Activated naive CD4-positive, alpha-beta T cell treated with anti-CD3 and anti-CD28 coated beads, Interleukin-2, amount 50 U/mL, for 24 hours (primary cell): ENCODE measurements around the gene CDH16.

ENCODE experiments used
- H3K27ac Mint-ChIP-seq: one replicate; pipeline ENCODE4 v1.8.0; 2021; ENCODE audit warnings: mild to moderate bottlenecking, mixed read lengths
- H3K27me3 Mint-ChIP-seq: one replicate; pipeline ENCODE4 v1.8.0; 2021; ENCODE audit warnings: mixed read lengths
- H3K36me3 Mint-ChIP-seq: one replicate; pipeline ENCODE4 v1.8.0; 2021; ENCODE audit warnings: mixed read lengths
- H3K4me1 Mint-ChIP-seq: one replicate; pipeline ENCODE4 v1.8.0; 2021; ENCODE audit warnings: mixed read lengths
- H3K4me3 Mint-ChIP-seq: one replicate; pipeline ENCODE4 v1.8.0; 2021; ENCODE audit warnings: mild to moderate bottlenecking, mixed read lengths
- H3K9me3 Mint-ChIP-seq: one replicate; pipeline ENCODE4 v1.8.0; 2021; ENCODE audit warnings: mixed read lengths

CDH16 gene

GRCh38 chr16:66925322-66925840 lies 6.7 kb upstream of the CDH16 start, which contains the start of gene RRAD:
RRAD (minus strand) TSS chr16:66925535; CDS start chr16:66925179, 356 bp downstream.
- peaks cover 15% of the 10 kb centered on the region for H3K27me3 Mint-ChIP-seq
- H3K4me1 Mint-ChIP-seq = peaks cover 7% of the 10 kb centered on the region
- H3K36me3 Mint-ChIP-seq = no peaks in the 10 kb centered on the region
- no peaks in the 10 kb centered on the region for H3K9me3 Mint-ChIP-seq
- H3K4me3 Mint-ChIP-seq = peak within 1 kb of the TSS; percentile 73
- peak within 1 kb of the TSS; percentile 35 for H3K27ac Mint-ChIP-seq

DNA sequence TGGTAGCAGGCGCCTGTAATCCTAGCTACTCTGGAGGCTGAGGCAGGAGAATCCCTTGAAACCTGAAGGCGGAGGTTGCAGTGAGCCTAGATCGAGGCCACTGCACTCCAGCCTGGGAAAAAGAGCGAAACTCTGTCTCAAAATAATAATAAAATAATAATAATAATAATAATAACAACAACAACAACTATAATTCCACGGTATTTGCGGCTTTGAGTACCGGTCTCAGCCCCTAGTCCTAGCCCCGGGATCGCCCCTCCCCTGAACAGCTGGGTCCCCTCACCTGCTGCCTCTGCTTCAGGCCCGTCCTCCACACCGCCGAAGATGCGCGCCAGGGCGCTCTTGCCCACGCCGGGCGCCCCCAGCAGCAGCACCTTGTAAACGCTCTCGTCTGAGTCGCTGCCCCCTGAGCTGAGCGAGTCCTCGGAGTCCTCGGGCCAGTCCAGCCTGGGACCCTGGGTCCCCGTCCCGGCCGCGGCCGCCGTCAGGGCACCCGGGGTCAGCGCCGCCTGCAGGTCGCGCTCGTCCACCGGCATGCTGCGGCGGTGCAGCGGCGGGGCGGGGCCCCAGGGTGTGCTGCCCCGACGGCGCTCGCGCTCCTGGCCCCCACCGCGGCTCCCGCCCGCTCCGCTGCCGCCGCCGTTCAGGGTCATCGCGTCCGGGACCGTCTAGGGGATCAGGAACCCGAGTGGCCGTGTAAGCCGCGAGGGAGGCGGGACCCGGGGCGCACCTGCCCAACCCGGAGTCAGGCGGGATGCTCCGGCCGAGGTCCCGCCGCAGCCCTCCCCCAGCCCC lies 6.0 kb upstream of the CDH16 start:
- H3K4me1 Mint-ChIP-seq = peaks cover 7% of the 10 kb centered on the region
- H3K27ac Mint-ChIP-seq = no peak overlapping the region
- H3K36me3 Mint-ChIP-seq = no peaks in the 10 kb centered on the region
- peaks cover 15% of the 10 kb centered on the region for H3K27me3 Mint-ChIP-seq
- peak overlapping the region; percentile 36 for H3K4me3 Mint-ChIP-seq
- no peaks in the 10 kb centered on the region for H3K9me3 Mint-ChIP-seq

DNA sequence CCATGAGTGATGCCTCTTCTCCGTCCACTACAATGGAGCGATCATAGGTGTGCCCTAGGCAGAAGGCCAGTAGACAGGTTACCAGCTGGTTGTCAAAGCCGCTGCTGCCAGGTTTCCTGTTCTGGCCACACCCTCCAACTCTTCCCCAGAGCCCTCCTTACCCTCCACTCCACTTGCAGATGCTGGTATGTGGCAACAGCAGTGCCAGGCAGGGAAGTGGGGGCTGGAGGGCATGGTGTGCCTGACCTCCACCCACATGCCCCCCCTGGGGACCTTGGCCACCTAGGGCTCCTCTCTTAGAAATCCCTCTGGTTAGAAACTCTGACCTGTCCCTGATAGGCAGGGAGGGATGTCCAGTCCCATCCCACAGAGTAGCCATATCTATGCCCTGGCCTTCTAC lies 5.2 kb upstream of the CDH16 start:
- Mint-ChIP-seq H3K27me3 (peaks cover 15% of the 10 kb centered on the region), H3K4me1 (peaks cover 7% of the 10 kb centered on the region), H3K4me3 (peak overlapping the region; percentile 5), H3K9me3 (no peaks in the 10 kb centered on the region), H3K36me3 (no peaks in the 10 kb centered on the region), H3K27ac (no peak overlapping the region)

GRCh38 chr16:66923247-66923731 lies 4.6 kb upstream of the CDH16 start:
- no peaks in the 10 kb centered on the region for H3K36me3 Mint-ChIP-seq
- H3K4me1 Mint-ChIP-seq = peaks cover 7% of the 10 kb centered on the region
- peak overlapping the region; percentile 23 for H3K27ac Mint-ChIP-seq
- no peak overlapping the region for H3K4me3 Mint-ChIP-seq
- H3K27me3 Mint-ChIP-seq = peaks cover 15% of the 10 kb centered on the region
- no peaks in the 10 kb centered on the region for H3K9me3 Mint-ChIP-seq

- H3K27me3 Mint-ChIP-seq = peaks cover 15% of the 10 kb centered on the region
- H3K27ac Mint-ChIP-seq = no peak overlapping the region
- peaks cover 7% of the 10 kb centered on the region for H3K4me1 Mint-ChIP-seq
- no peaks in the 10 kb centered on the region for H3K36me3 Mint-ChIP-seq
- H3K9me3 Mint-ChIP-seq = no peaks in the 10 kb centered on the region
- H3K4me3 Mint-ChIP-seq = no peak overlapping the region
Measured at GRCh38 chr16:66921729-66922450, 3.2 kb upstream of the CDH16 start.

GRCh38 chr16:66920924-66921680 lies 2.4 kb upstream of the CDH16 start:
- Mint-ChIP-seq H3K36me3 (no peaks in the 10 kb centered on the region), H3K27me3 (peaks cover 15% of the 10 kb centered on the region), H3K4me3 (no peak overlapping the region), H3K9me3 (no peaks in the 10 kb centered on the region), H3K4me1 (peaks cover 7% of the 10 kb centered on the region), H3K27ac (no peak overlapping the region)

GRCh38 chr16:66920299-66920590 lies 1.6 kb upstream of the CDH16 start:
- H3K9me3 Mint-ChIP-seq = no peaks in the 10 kb centered on the region
- H3K36me3 Mint-ChIP-seq = no peaks in the 10 kb centered on the region

GRCh38 chr16:66919569-66920298 lies 1.0 kb upstream of the CDH16 start:
- H3K36me3 Mint-ChIP-seq = no peaks in the 10 kb centered on the region
- no peaks in the 10 kb centered on the region for H3K4me1 Mint-ChIP-seq
- H3K9me3 Mint-ChIP-seq = no peaks in the 10 kb centered on the region
- no peak overlapping the region for H3K27ac Mint-ChIP-seq
- H3K27me3 Mint-ChIP-seq = peaks cover 13% of the 10 kb centered on the region
- H3K4me3 Mint-ChIP-seq = no peak overlapping the region

More at GRCh38 chr16:66920299-66920590, 1.6 kb upstream of the CDH16 start:
- Mint-ChIP-seq H3K27ac (no peak overlapping the region), H3K27me3 (peaks cover 13% of the 10 kb centered on the region), H3K4me1 (peaks cover under 1% of the 10 kb centered on the region), H3K4me3 (no peak overlapping the region)

DNA sequence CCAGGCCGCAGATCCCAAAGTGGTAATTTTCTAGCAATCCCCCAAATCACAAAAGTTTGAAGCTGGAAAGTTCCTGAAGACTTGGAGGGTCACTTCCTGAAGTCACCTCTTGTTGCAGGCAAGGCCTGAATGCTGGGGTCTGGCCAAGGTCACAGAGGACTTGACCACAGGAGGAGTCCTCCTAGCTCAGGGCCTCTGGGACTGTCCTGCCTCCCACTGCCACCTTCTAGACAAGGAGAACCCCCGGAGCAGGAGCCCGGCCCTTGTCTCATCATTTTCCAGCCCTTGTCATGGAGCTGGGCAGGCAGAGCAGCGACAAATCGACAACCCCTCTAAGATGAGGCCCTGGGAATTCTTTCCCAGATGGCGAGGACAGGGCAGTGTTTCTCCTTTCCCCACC lies 330 bp downstream of the CDH16 start:
- peaks cover 7% of the 10 kb centered on the region for H3K27me3 Mint-ChIP-seq
- no peaks in the 10 kb centered on the region for H3K36me3 Mint-ChIP-seq
- no peaks in the 10 kb centered on the region for H3K9me3 Mint-ChIP-seq
- no peaks in the 10 kb centered on the region for H3K4me1 Mint-ChIP-seq
- H3K4me3 Mint-ChIP-seq = no peak overlapping the region
- H3K27ac Mint-ChIP-seq = no peak overlapping the region

GRCh38 chr16:66917741-66918140 lies 944 bp downstream of the CDH16 start:
- no peak overlapping the region for H3K4me3 Mint-ChIP-seq
- no peaks in the 10 kb centered on the region for H3K9me3 Mint-ChIP-seq
- no peaks in the 10 kb centered on the region for H3K36me3 Mint-ChIP-seq
- peaks cover 3% of the 10 kb centered on the region for H3K27me3 Mint-ChIP-seq
- no peak overlapping the region for H3K27ac Mint-ChIP-seq
- H3K4me1 Mint-ChIP-seq = no peaks in the 10 kb centered on the region

DNA sequence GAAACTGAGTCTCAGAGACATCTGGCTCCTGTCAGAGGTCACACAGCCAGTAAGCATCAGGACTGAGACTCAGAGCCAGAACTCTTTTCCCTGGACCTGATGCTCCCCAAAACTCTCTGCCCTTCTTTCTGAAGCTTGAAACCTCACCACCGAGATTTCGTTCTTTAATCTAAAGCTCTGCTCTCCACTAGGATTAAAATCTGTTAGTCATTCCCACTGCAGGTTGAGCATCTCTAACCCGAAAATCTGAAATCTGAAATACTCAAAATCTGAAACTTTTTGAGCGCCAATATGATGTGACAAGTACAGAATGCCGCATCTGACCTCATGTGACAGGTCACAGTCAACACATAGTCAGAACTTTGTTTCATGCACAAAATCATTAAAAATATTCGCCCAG lies 2.2 kb downstream of the CDH16 start:
- Mint-ChIP-seq H3K27ac (no peak overlapping the region), H3K4me3 (no peak overlapping the region), H3K4me1 (no peaks in the 10 kb centered on the region), H3K9me3 (no peaks in the 10 kb centered on the region), H3K27me3 (peaks cover 3% of the 10 kb centered on the region), H3K36me3 (no peaks in the 10 kb centered on the region)

- Mint-ChIP-seq H3K27me3 (no peaks in the 10 kb centered on the region), H3K4me1 (no peaks in the 10 kb centered on the region), H3K36me3 (no peaks in the 10 kb centered on the region), H3K27ac (no peak overlapping the region), H3K9me3 (no peaks in the 10 kb centered on the region), H3K4me3 (no peak overlapping the region)
Measured at GRCh38 chr16:66915041-66915440, 3.6 kb downstream of the CDH16 start.

GRCh38 chr16:66914541-66914940 lies 4.1 kb downstream of the CDH16 start:
- no peaks in the 10 kb centered on the region for H3K36me3 Mint-ChIP-seq
- no peaks in the 10 kb centered on the region for H3K27me3 Mint-ChIP-seq
- H3K4me3 Mint-ChIP-seq = no peak overlapping the region
- no peak overlapping the region for H3K27ac Mint-ChIP-seq
- no peaks in the 10 kb centered on the region for H3K4me1 Mint-ChIP-seq
- H3K9me3 Mint-ChIP-seq = no peaks in the 10 kb centered on the region

DNA sequence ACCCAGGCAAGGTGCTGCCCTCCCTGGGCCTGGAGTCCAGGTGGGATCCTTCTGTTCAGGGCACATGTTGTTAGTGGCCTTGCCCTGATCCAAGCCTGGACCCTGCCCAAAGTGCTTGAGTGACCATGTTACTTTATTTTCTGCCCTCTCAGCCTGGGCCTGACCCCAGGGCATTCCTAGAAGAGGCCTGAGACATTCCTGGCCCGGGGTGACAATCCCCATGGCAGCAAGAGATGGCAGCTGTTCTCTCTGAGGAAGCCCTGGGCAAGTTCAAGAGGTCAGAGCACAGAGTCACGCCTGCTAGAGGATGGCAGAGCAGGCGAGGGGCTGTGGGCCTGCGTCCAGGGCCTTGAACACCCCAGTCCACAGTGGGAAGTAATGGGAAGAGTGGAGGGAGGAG lies 5.0 kb downstream of the CDH16 start:
- Mint-ChIP-seq H3K36me3 (no peaks in the 10 kb centered on the region), H3K27me3 (no peaks in the 10 kb centered on the region), H3K27ac (no peak overlapping the region)

GRCh38 chr16:66913081-66913480 lies 5.6 kb downstream of the CDH16 start:
- no peaks in the 10 kb centered on the region for H3K9me3 Mint-ChIP-seq
- H3K27me3 Mint-ChIP-seq = no peaks in the 10 kb centered on the region
- no peaks in the 10 kb centered on the region for H3K4me1 Mint-ChIP-seq
- no peak overlapping the region for H3K27ac Mint-ChIP-seq
- no peaks in the 10 kb centered on the region for H3K36me3 Mint-ChIP-seq
- no peak overlapping the region for H3K4me3 Mint-ChIP-seq

More for the DNA sequence above, 5.0 kb downstream of the CDH16 start:
- H3K9me3 Mint-ChIP-seq = no peaks in the 10 kb centered on the region
- no peak overlapping the region for H3K4me3 Mint-ChIP-seq
- H3K4me1 Mint-ChIP-seq = no peaks in the 10 kb centered on the region
